HS-5 (cell line): Measurements from ENCODE around the gene GZF1.

Source experiments
- DNase-seq: peaks from one replicate; pipeline ENCODE4 v3.0.0-alpha.2; 2012; ENCODE audit warnings: low read depth

Gene GZF1

GRCh38 chr20:23361476-23362391 lies at the start of gene GZF1:
Gene GZF1 (plus strand): TSS chr20:23362182. CDS start chr20:23364384, 2,202 bp downstream.
- DNase-seq, result peak; percentile 88

DNA sequence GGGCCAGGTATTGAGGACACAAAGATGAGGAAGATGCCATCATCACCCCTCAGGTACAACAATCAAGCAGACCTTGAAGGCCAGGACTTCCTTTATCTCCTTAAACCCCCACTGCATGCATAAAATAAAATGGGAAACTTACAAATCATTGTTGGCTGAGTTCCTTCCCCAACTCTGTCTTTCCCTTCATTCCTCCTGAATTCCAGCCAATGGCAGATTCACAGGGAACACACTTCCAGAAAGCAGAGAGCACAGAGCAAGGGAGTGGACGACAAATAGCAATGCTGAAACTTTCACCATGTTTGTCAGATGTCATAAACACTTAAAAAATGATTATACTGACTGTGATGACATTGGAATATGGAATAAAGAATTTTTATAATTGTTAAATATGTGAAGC lies 48.7 kb upstream of the GZF1 start:
- DNase-seq, result no peak

GRCh38 chr20:23314699-23315098 lies 47.3 kb upstream of the GZF1 start:
- no peak for DNase-seq

GRCh38 chr20:23315099-23315498 lies 46.9 kb upstream of the GZF1 start:
- DNase-seq, result no peak

- no peak for DNase-seq
Measured at GRCh38 chr20:23316626-23317025, 45.4 kb upstream of the GZF1 start.

DNA sequence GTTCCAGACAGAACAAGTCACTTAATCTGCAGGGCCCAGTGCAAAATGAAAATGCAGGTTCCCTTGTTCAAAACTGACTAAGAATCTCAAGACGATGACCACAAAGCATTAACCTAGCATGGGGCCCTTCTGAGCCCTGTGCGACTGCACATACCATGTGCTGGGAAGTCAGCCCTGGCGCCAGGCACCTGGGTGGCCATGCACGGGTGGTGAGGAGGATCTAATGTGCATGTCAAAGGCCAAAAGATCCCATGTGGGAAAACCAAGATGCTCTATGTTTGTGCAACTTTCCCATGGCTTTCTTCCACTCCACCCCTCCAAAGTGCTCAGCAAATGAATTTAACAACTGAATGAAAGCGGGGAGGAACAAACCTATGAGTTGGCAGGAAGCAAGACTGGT lies 44.9 kb upstream of the GZF1 start:
- DNase-seq, result no peak

- no peak for DNase-seq
Measured at GRCh38 chr20:23318347-23318746, 43.6 kb upstream of the GZF1 start.

DNA sequence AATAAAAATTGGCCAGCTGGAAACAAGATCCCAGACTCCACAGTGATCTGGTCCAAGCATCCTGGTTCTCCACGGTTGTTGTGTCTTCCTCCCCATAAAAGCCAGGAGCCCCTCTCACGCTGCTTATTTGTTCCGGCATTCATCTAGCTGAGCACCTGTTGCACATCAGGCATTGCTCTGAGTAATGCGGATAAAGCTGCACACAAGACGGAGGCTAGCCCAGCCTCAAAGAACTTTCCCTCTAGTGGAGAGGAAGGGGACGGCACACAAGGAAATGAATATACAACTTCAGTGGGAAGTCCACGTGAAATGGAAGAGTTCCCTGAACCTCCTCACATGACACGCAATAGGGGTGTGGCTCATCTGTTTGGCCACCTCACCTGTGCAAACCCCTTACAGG lies 41.7 kb upstream of the GZF1 start:
- DNase-seq, result no peak

GRCh38 chr20:23325107-23325506 lies 36.9 kb upstream of the GZF1 start:
- no peak for DNase-seq

- DNase-seq, result no peak
Measured at GRCh38 chr20:23326774-23327173, 35.2 kb upstream of the GZF1 start.

DNA sequence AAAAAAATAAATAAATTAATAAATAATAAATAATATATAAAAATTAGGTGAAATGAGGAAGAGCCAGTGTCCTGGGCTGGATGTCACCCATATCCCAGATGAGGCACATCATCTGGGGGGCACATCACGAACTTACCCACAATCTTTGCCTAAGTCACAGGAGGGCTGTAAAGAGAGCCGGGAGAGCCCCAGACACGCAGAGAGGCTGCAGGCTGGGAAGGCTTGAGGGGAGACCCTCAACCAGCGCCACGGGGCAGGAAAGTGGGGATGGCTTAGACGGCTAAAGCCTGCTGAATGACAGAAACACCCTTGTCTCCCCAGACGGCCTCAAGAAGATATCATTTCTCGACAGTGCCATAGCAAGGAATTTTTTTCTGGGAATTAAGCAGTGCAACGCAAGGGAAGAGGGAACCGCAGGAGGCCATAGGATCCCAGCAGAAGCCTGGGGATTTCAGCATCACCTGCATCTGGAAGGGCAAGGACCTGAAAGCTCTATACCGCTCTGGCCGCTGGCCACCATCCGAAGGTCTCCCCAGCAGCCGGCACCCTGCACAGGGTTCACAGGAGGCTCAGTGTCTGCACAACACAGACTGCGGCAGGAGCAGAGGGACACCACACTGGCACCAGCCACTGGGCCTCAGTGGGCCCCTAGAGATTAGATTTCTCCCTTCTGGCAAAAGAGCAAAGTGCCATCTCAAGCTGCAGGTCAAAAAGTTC lies 34.2 kb upstream of the GZF1 start:
- DNase-seq, result no peak

- DNase-seq, result no peak
Measured at GRCh38 chr20:23331450-23332350, 30.3 kb upstream of the GZF1 start.

DNA sequence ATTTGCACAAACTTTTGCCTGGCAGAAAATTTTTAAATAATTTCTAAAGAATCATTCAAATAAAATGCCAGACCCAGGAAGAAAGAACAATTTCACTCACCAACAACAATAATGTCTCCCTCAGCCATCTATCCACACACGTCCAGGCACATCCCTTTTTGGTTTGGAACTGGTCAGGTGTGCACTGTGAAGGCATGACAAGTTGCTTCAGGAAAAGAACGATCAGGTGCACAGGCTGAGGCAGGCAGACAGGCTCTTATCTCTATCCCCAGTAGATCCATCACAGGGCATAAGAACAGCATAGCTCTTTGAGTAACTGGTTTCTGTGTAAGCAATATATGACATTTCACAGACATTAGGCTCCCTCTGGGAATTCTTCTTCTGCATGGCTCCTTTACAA lies 29.5 kb upstream of the GZF1 start:
- no peak for DNase-seq

- DNase-seq, result no peak
Measured at GRCh38 chr20:23334111-23334510, 27.9 kb upstream of the GZF1 start.

GRCh38 chr20:23335521-23335920 lies 26.5 kb upstream of the GZF1 start:
- DNase-seq, result no peak

DNA sequence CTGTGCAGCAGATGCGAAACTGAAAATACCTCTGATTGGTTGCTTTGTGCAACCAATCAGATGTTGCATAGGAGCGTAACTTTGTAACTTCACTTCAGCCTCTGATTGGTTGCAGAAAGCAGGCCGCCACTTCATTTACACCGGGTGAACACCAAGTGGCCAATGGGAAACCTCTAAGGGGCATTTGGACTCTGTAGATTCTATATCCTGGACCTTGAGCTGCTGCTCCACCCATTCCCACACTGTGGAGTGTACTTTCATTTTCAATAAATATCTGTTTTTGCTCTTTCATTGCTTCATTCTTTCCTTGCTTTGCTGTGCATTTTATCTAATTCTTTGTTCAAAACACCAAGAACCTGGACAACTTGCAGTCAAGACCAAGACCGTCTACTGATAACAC lies 25.5 kb upstream of the GZF1 start:
- DNase-seq, result no peak

DNA sequence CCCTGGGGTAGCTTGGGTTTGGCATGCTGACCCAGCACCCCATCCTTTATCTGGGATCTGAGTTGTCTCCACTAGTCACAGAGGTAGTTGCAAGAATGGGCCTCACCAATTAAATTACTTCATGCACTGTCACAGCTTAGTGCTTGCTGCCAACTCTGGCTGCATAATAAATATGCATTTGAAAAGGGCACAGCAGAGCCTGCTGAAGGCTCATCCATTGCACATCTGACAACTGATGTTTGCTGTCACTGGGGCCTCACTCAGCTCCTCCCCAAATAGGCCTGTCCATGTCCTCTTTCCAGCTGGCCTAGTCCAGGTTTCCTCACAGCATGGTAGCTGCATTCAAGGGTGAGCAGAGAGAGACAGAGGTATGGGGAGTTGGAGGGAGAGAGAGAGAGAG lies 24.7 kb upstream of the GZF1 start:
- no peak for DNase-seq

GRCh38 chr20:23339986-23340385 lies 22.0 kb upstream of the GZF1 start:
- no peak for DNase-seq

DNA sequence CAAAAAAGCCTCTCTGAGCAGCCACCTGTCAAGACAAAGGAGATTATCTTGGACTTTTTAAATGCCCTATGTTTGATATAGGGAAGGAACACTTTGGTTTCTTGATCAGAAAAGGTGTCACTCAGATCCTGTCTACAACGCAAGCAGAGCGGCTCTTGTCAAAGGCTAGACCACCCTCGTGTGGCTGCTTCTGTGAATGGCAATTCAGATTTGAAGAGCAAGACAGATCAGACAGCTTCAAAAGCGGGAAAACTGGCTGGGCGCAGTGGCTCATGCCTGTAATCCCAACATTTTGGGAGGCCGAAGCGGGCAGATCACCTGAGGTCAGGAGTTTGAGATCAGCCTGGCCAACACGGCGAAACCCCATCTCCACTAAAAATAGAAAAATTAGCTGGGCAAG lies 21.5 kb upstream of the GZF1 start:
- no peak for DNase-seq

DNA sequence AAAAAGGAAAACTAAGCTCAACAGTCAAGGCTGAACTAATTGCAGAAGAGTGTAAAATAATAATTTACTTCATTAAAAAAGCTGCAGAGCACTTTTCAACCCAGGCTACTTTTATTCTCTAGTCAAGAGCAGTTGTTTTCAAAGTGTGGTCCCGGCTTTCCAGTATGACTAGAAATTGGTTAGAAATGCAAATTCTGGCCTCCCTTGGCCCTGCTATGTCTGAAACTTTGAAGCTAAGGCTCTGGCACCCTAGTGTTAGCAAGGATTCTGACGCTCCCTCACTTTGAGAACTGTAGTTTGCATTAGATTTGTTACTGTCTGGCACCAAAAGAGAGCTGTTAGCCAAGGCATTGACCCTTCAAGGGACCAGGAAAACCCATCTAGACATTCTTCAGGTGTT lies 20.9 kb upstream of the GZF1 start:
- DNase-seq, result no peak

GRCh38 chr20:23343590-23343989 lies 18.4 kb upstream of the GZF1 start:
- DNase-seq, result no peak

- no peak for DNase-seq
Measured at GRCh38 chr20:23344336-23344735, 17.6 kb upstream of the GZF1 start.
